Transverse colon (tissue), 4 donors: ENCODE results near the gene S100A2. TPM values are rescaled to one million over a fixed set of nuclear protein-coding genes. Genes with fewer than 3 reads are reported as not detected.

Experiments used
- DNase-seq: peaks from one replicate; pipeline ENCODE4 v3.0.0-alpha.2; 2019
- H3K27ac ChIP-seq, 4 donors: fragments of 200-600 bp; sonication (generic); 2 replicates each; pipeline ENCODE4 v1.5.1; 2016 to 2018; ENCODE audit warnings: inconsistent platforms in 4 of 4
- H3K27me3 ChIP-seq: fragments of 200-600 bp; sonication (generic); 2 replicates; pipeline ENCODE4 v1.5.1; 2017; ENCODE audit warnings: inconsistent platforms
- H3K36me3 ChIP-seq, 4 donors: fragments of 200-600 bp; sonication (generic); 2 replicates each; pipeline ENCODE4 v1.5.1; 2017 to 2019; ENCODE audit warnings: inconsistent platforms in 4 of 4
- H3K4me1 ChIP-seq, 4 donors: fragments of 200-600 bp; sonication (generic); 2 replicates each; pipeline ENCODE4 v1.5.1; 2017 to 2020; ENCODE audit warnings: inconsistent platforms in 4 of 4
- H3K4me3 ChIP-seq, 4 donors: fragments of 200-600 bp; sonication (generic); 1 replicate in 1 of 4; 2 replicates in 3 of 4; pipeline versions ENCODE4 v1.5.1 to v1.6.1; 2017 to 2019; ENCODE audit warnings: inconsistent platforms in 4 of 4
- H3K9me3 ChIP-seq, 2 donors: fragments of 200-600 bp; sonication (generic); 2 replicates each; pipeline ENCODE4 v1.5.1; 2017 to 2019; ENCODE audit warnings: inconsistent platforms in 2 of 2
- EP300 ChIP-seq: sonication (generic); formaldehyde crosslinking; IDR thresholded peaks from one replicate; pipeline ENCODE4 v1.6.1; 2017; ENCODE audit warnings: antibody characterized with exemption, low read depth
- POLR2A ChIP-seq: fragments of 450-650 bp; IDR thresholded peaks from one replicate; pipeline ENCODE4 v1.6.1; 2016; ENCODE audit warnings: antibody characterized with exemption, mild to moderate bottlenecking, moderate library complexity
- POLR2AphosphoS5 ChIP-seq, 3 donors: sonication (generic); formaldehyde crosslinking; IDR thresholded peaks; one replicate each; pipeline ENCODE4 v1.6.1; 2016; ENCODE audit warnings: antibody characterized with exemption in 3 of 3
- WGBS, 2 donors: methylation state at CpG; one replicate each; pipeline ENCODE4 v1.1.5; 2018; ENCODE audit warnings: low coverage in 1 of 2; 5-methylcytosine and 5-hydroxymethylcytosine counted together
- in situ Hi-C, 4 donors: fragments of 200-750 bp; cut with MboI; loops; one replicate each; pipeline versions ENCODE4 v1.15.0 to v1.15.1; 2017; ENCODE audit warnings: low sequenced_read_pairs in 3 of 4, low pct_ligation_motif_present in 1 of 4, low pct_unique_long_range_greater_than_20kb in 1 of 4
- intact Hi-C: fragments of 100-400 bp; cut with DNase I; formaldehyde crosslinking; loops from one replicate; pipeline ENCODE4 v1.15.1; 2023; ENCODE audit warnings: low total_unique reads
- total RNA-seq, 4 donors: library from RNA; depleted of rRNA; stranded (reverse); fragments of >200 nt; gene quantifications; one replicate each; pipeline ENCODE4 v1.1.0, GENCODE V29; 2016
- TF ChIP-seq, protein P1 (sequence below), 5 experiments: fragments of 200-600 bp in 3 of 5; fragments of 450-650 bp in 2 of 5; sonication (generic) in 3 of 5; IDR thresholded peaks; 1 replicate in 2 of 5; 2 replicates in 3 of 5; pipeline ENCODE4 v1.5.1; 2016 to 2017; ENCODE audit warnings: antibody characterized with exemption in 5 of 5, inconsistent platforms in 3 of 5, mild to moderate bottlenecking in 2 of 5, moderate library complexity in 1 of 5

The S100A2 gene
- total RNA-seq, 4 donors from 2014 or later = 2.2 TPM; not detected in 3

DNA sequence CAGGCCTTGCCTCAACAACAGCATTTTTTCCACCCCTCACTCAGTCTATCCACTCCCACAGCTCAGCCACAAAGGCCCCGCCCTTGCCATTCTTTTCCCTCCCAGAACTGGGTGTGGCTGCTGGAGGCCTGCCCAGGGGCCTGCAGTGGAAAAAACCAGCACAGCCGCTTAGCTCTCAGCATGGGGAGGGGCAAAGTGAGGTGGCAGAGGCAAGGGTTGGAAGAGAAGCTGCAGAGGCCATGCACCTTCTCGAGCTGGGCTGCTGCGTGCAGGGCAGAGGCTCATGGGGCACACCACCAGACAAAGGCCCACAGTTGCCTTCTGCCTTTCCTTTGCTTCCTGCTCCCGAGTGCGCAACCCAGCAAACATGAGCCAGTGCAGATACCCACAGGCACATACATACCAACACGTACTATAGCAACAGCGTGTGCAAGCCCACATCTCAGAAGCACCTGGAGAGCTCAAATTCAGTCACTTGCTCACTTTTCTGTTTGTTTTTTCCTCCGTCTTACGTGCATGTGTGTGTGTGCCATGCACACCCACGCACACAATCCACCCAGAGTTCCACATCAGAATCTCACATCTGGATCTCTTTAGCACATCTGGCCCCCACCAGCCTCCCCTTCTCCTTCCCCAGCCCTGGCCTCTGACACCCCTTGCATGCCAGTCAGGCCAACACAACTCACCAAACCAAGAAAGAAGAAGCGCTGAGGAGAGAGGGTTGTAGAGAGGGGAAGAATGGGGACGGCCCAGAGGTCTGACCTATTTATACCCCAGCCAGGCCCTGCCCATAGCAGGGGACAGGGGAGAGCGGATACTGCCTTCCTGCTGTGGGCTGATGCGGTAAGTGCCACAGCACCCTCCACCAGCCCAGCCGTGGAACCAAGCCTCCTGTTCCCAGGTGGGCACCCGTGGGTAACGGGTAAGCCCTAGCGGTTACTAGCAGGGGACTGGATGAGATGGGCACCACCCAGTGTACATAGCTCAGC is 20.3 kb downstream of the S100A2 start, which contains the start of gene S100A4:
Gene S100A4 (minus strand): TSS at position 740 of the 989 bp plus-strand sequence. CDS start 1,012 bp downstream, outside the sequence.
- H3K36me3 ChIP-seq = no peaks in the 10 kb centered on the region
- TF ChIP-seq POLR2AphosphoS5 (IDR thresholded peaks at IDR 0.05) (peak; percentile 65 to 85 (median 66)), EP300 (no peak), POLR2A (peak; percentile 56)
- TF ChIP-seq, protein P1, sequence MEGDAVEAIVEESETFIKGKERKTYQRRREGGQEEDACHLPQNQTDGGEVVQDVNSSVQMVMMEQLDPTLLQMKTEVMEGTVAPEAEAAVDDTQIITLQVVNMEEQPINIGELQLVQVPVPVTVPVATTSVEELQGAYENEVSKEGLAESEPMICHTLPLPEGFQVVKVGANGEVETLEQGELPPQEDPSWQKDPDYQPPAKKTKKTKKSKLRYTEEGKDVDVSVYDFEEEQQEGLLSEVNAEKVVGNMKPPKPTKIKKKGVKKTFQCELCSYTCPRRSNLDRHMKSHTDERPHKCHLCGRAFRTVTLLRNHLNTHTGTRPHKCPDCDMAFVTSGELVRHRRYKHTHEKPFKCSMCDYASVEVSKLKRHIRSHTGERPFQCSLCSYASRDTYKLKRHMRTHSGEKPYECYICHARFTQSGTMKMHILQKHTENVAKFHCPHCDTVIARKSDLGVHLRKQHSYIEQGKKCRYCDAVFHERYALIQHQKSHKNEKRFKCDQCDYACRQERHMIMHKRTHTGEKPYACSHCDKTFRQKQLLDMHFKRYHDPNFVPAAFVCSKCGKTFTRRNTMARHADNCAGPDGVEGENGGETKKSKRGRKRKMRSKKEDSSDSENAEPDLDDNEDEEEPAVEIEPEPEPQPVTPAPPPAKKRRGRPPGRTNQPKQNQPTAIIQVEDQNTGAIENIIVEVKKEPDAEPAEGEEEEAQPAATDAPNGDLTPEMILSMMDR (IDR thresholded peaks at IDR 0.05) = no peak
- in situ Hi-C loops (loop anchor here in 1 of 4 donors (25.0 kb wide), 1 partner anchor 442 kb away; the partner anchor contains the start of genes JTB, RAB13 and RPS27), intact Hi-C loops (no loop called here)
- peaks cover 48 to 81% (median 61%) of the 10 kb centered on the region in 4 donors for H3K4me1 ChIP-seq
- DNase-seq = peak; percentile 97
- H3K4me3 ChIP-seq = peak within 1 kb of the TSS in 3 of 4 donors; percentile 8 to 39 (median 35)
- peak within 1 kb of the TSS; percentile 84 to 92 (median 90) for H3K27ac ChIP-seq
- 15 to 31% methylated on average over 6 to 19 of the region's 19 CpGs for WGBS, 2 donors
- H3K9me3 ChIP-seq = no peaks in the 10 kb centered on the region
- no peaks in the 10 kb centered on the region for H3K27me3 ChIP-seq

DNA sequence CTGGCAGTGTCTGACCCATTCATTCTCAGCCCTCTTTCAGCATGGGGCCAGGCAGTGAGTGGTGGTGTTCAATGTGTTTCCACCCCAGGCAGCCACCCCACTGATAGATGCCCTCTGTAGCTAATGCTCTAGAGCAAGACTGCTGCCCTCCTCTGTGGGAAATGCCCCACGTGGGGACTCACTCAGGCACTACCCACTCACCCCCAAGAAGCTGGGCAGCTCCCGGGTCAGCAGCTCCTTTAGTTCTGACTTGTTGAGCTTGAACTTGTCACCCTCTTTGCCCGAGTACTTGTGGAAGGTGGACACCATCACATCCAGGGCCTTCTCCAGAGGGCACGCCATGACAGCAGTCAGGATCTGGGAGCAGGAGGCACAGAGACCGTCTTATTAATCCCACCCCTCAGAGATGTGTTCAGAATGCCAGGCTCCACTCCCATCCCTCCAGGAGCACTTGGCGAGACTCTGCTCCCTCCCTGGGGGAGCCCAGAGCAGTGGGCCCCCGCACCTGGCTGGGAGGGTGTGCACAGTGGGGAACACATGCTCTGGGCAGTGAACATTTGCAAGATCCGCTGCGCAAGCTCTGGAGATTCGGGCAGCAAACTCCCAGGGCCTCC is 21.1 kb downstream of the S100A2 start:
- intact Hi-C loops (no loop called here), in situ Hi-C loops (loop anchor here in 1 of 4 donors (25.0 kb wide), 1 partner anchor 443 kb away; the partner anchor contains the start of genes JTB, RAB13 and RPS27)
- no peaks in the 10 kb centered on the region for H3K36me3 ChIP-seq
- peak overlapping the region in 3 of 4 donors; percentile 5 to 39 (median 35) for H3K4me3 ChIP-seq
- no peaks in the 10 kb centered on the region for H3K27me3 ChIP-seq
- no peak for TF ChIP-seq EP300
- no peak for TF ChIP-seq POLR2AphosphoS5 (IDR thresholded peaks at IDR 0.05)
- no peak for TF ChIP-seq POLR2A
- TF ChIP-seq, protein P1 (IDR thresholded peaks at IDR 0.05) = no peak
- peaks cover 48 to 78% (median 59%) of the 10 kb centered on the region in 4 donors for H3K4me1 ChIP-seq
- peak overlapping the region; percentile 84 to 92 (median 90) for H3K27ac ChIP-seq
- no peak for DNase-seq
- WGBS, 2 donors = 26% methylated on average over 10 of the region's 10 CpGs; no CpG with 5 or more reads in 1 of the 2 donors
- no peaks in the 10 kb centered on the region for H3K9me3 ChIP-seq

DNA sequence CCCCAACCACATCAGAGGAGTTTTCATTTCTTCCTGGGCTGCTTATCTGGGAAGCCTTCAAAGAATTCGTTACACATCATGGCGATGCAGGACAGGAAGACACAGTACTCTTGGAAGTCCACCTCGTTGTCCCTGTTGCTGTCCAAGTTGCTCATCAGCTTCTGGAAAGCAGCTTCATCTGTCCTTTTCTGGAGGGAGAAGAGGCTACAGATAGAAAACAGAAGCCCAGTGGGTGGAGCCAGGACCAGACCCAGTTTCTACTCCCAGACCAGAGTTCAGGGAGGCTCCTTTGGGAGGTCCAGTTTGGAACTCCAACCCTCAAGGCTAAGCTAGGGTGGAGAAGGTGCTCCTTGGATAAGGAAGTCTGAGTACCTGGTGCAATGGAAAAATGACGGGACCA is 21.9 kb downstream of the S100A2 start:
- no peak for DNase-seq
- no peak overlapping the region for H3K4me3 ChIP-seq
- H3K36me3 ChIP-seq = no peaks in the 10 kb centered on the region
- WGBS, 2 donors = 79 to 100% methylated on average over 1 to 4 of the region's 4 CpGs
- peak overlapping the region; percentile 84 to 92 (median 90) for H3K27ac ChIP-seq
- H3K27me3 ChIP-seq = no peaks in the 10 kb centered on the region
- intact Hi-C loops = no loop called here
- peaks cover 40 to 73% (median 52%) of the 10 kb centered on the region in 4 donors for H3K4me1 ChIP-seq
- in situ Hi-C loops = loop anchor here in 1 of 4 donors (25.0 kb wide), 1 partner anchor 444 kb away; the partner anchor contains the start of genes JTB, RAB13 and RPS27
- TF ChIP-seq EP300 (no peak), POLR2AphosphoS5 (IDR thresholded peaks at IDR 0.05) (no peak), POLR2A (no peak)
- TF ChIP-seq, protein P1 (IDR thresholded peaks at IDR 0.05) = no peak
- no peaks in the 10 kb centered on the region for H3K9me3 ChIP-seq
